ENCODE results near the gene CNTRL.

Gene CNTRL

GRCh38 chr9:121105531-121105930, 30.8 kb downstream of the CNTRL start:
- Histone ChIP-seq H3K4me1 (ENCODE audit: control insufficient read depth, low read length) (peaks cover 32% of the 10 kb centered on the region), H3K27me3 (ENCODE audit: control insufficient read depth, low read length) (no peaks in the 10 kb centered on the region), H3K4me2 (ENCODE audit: low read length) (no peak overlapping the region), H3K9me3 (ENCODE audit: control insufficient read depth, insufficient read depth, low read length) (no peaks in the 10 kb centered on the region), H3K36me3 (ENCODE audit: control insufficient read depth, low read length) (peaks cover 73% of the 10 kb centered on the region), H3K27ac (ENCODE audit: low read depth, low read length) (no peak overlapping the region), H3K79me2 (ENCODE audit: control insufficient read depth, low read length) (peaks cover 41% of the 10 kb centered on the region), H3K4me3 (ENCODE audit: low read length) (no peak overlapping the region), H4K20me1 (ENCODE audit: control insufficient read depth, insufficient read depth, low read depth, low read length) (no peaks in the 10 kb centered on the region), H3K9me2 (replicated peaks; ENCODE audit: control insufficient read depth, low read length) (no peaks in the 10 kb centered on the region), H3F3A (ENCODE audit: control insufficient read depth, insufficient read depth) (peaks cover 10% of the 10 kb centered on the region)
- TF ChIP-seq CTCF (IDR thresholded peaks at IDR 0.05; ENCODE audit: low read depth, low read length, poor library complexity, severe bottlenecking), result no peak
- TF ChIP-seq EZH2phosphoT487 (IDR thresholded peaks at IDR 0.05; ENCODE audit: borderline replicate concordance, low read length), result no peak

- H3K79me2 ChIP-seq (ENCODE audit: control insufficient read depth, low read length), result peaks cover 47% of the 10 kb centered on the region
- H3K4me2 ChIP-seq (ENCODE audit: low read length), result peak overlapping the region; percentile 12; the same call in 1 of the 2 replicates
- H4K20me1 ChIP-seq (ENCODE audit: control insufficient read depth, insufficient read depth, low read depth, low read length), result no peaks in the 10 kb centered on the region
- TF ChIP-seq CTCF (IDR thresholded peaks at IDR 0.05; ENCODE audit: low read depth, low read length, poor library complexity, severe bottlenecking) (no peak), EZH2phosphoT487 (IDR thresholded peaks at IDR 0.05; ENCODE audit: borderline replicate concordance, low read length) (no peak)
- H3K27me3 ChIP-seq (ENCODE audit: control insufficient read depth, low read length), result no peaks in the 10 kb centered on the region
- peaks cover 10% of the 10 kb centered on the region for H3F3A ChIP-seq (ENCODE audit: control insufficient read depth, insufficient read depth)
- H3K27ac ChIP-seq (ENCODE audit: low read depth, low read length), result no peak overlapping the region
- peaks cover 32% of the 10 kb centered on the region for H3K4me1 ChIP-seq (ENCODE audit: control insufficient read depth, low read length)
- no peaks in the 10 kb centered on the region for H3K9me2 ChIP-seq (replicated peaks; ENCODE audit: control insufficient read depth, low read length)
- H3K36me3 ChIP-seq (ENCODE audit: control insufficient read depth, low read length), result peaks cover 74% of the 10 kb centered on the region
- H3K4me3 ChIP-seq (ENCODE audit: low read length), result no peak overlapping the region
- no peaks in the 10 kb centered on the region for H3K9me3 ChIP-seq (ENCODE audit: control insufficient read depth, insufficient read depth, low read length)
These were observed 32.3 kb downstream of the CNTRL start for GRCh38 chr9:121107029-121107428.

GRCh38 chr9:121107881-121108280, 33.1 kb downstream of the CNTRL start:
- H3K79me2 ChIP-seq (ENCODE audit: control insufficient read depth, low read length), result peaks cover 47% of the 10 kb centered on the region
- no peaks in the 10 kb centered on the region for H4K20me1 ChIP-seq (ENCODE audit: control insufficient read depth, insufficient read depth, low read depth, low read length)
- H3K4me1 ChIP-seq (ENCODE audit: control insufficient read depth, low read length), result peaks cover 32% of the 10 kb centered on the region
- H3K27me3 ChIP-seq (ENCODE audit: control insufficient read depth, low read length), result no peaks in the 10 kb centered on the region
- H3F3A ChIP-seq (ENCODE audit: control insufficient read depth, insufficient read depth), result peaks cover 12% of the 10 kb centered on the region
- no peak overlapping the region for H3K27ac ChIP-seq (ENCODE audit: low read depth, low read length)
- H3K9me2 ChIP-seq (replicated peaks; ENCODE audit: control insufficient read depth, low read length), result no peaks in the 10 kb centered on the region
- no peak overlapping the region for H3K4me3 ChIP-seq (ENCODE audit: low read length)
- H3K4me2 ChIP-seq (ENCODE audit: low read length), result no peak overlapping the region
- peaks cover 81% of the 10 kb centered on the region for H3K36me3 ChIP-seq (ENCODE audit: control insufficient read depth, low read length)
- H3K9me3 ChIP-seq (ENCODE audit: control insufficient read depth, insufficient read depth, low read length), result no peaks in the 10 kb centered on the region
- TF ChIP-seq EZH2phosphoT487 (IDR thresholded peaks at IDR 0.05; ENCODE audit: borderline replicate concordance, low read length) (no peak), CTCF (IDR thresholded peaks at IDR 0.05; ENCODE audit: low read depth, low read length, poor library complexity, severe bottlenecking) (no peak)
